GM18951 (cell line): ENCODE measurements around the gene LIMK2.
"Not testable (repeated sequence)": the region's sequence is repeated elsewhere in the genome, so short reads cannot be mapped to it uniquely, and the experiment has no call there.

Source experiments
- POLR2A ChIP-seq: IDR thresholded peaks from 4 replicates; pipeline ENCODE4 v1.6.1; 2011; ENCODE audit warnings: mild to moderate bottlenecking; ENCODE audit not compliant: insufficient read length, insufficient read depth; ENCODE audit errors: extremely low read depth
- in situ Hi-C: fragments of 300-500 bp; cut with MboI; formaldehyde crosslinking; loops from one replicate; pipeline ENCODE4 v1.12.0; 2022; ENCODE audit warnings: low sequenced_read_pairs, mixed read lengths, inconsistent platforms; ENCODE audit not compliant: unreplicated experiment

Gene LIMK2

GRCh38 chr22:31211862-31212730 is at the start of gene LIMK2:
TSS of gene LIMK2 (plus strand) at chr22:31212298. CDS start at chr22:31212409, 111 bp downstream.
- in situ Hi-C loops, result no loop called here
- peak; percentile 85 for TF ChIP-seq POLR2A

- in situ Hi-C loops, result no loop called here
- no peak for TF ChIP-seq POLR2A
These were observed 41.1 kb upstream of the LIMK2 start for GRCh38 chr22:31170971-31171370.

GRCh38 chr22:31171734-31172133 is 40.4 kb upstream of the LIMK2 start:
- in situ Hi-C loops, result not testable (repeated sequence)

DNA sequence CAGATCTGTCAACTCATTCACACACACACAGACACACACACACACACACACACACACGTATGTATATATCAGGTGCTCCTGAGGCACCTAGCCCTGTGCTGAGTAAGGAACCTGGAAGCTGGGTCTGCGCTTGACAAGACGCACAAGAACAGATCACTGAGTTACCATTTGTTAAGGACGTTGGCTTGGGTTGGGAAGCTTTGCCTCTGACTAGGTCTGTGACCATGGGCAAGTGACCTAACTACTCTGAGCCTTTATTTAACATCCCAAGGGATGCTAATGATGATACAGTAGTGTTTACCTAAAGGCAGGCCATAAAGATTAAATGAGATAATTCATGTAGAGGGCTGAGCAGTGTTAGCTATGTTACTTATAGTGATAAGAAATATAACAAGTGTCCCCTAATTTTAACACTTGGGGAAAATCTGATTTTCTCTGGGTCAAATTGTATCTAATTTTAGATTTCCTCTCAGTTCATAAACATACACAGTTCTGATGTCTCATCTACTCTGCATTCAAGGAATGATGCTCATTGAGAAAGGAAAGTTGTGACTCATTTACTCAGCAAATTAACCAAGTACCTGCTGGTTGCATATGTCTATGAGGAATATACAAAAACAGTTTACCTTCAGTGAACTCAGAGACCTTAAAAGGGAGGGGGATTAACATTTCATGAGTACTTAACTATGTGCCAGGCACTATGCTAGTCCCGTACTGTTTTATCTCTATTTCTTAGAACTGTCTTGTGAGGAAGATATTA is 38.5 kb upstream of the LIMK2 start:
- TF ChIP-seq POLR2A, result no peak
- in situ Hi-C loops, result no loop called here

GRCh38 chr22:31176923-31177322 is 35.2 kb upstream of the LIMK2 start:
- TF ChIP-seq POLR2A, result no peak
- in situ Hi-C loops, result no loop called here

DNA sequence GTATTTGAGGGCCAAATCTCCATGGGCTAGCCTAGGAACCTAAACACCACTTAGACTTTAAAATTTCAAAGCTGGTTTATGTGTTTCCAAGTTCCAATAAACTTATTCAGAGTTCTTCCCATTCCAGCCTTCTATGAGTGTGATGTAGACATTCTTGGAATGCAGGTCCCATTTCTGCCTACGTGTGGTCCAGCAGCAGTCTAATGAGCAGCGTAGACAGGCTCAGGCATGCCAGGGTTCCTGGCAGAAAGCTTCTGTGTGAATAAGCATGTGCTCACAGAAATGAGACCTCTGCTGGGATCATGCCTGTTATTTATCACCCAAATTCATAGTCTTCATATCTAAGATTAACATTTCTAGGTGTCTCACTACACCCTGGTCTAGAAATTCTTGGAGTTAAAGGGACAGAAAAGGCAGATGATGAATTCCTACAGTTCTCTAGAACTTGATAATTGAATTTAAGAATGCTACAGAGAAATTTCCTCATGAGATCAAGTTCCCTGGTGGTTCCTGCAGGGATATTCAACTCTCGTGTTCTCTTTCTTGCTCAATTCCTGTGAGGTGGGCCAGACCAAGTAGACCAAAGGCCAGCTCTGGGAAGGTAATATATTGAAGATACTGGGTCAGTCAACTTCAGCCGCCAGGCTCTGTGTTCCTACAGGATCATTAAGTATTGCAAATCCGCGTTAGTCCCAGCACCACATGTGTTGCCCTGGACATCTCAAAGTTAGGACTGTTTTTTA is 34.5 kb upstream of the LIMK2 start:
- in situ Hi-C loops, result no loop called here
- no peak for TF ChIP-seq POLR2A

DNA sequence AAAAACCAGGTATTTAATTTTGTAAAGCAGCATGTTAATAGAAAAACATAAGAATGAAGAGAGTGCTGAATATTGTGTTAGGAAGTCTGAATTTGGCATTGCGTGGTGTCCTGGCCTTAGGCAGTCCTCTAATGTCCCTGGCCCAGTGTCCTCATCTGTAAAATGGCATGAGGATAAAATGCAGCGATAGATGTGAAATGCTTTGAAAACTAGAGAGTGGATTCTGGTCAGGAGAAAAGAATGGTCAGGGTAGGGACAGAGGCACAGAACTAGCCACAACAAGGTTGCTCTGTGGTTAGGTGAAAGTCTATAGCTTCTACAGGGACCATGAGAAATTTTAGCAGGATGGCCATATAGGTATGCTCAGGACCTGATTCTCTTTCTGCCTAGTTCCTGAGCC is 33.2 kb upstream of the LIMK2 start:
- in situ Hi-C loops, result no loop called here
- no peak for TF ChIP-seq POLR2A

- TF ChIP-seq POLR2A, result no peak
- in situ Hi-C loops, result no loop called here
These were observed 32.8 kb upstream of the LIMK2 start for GRCh38 chr22:31179345-31179744.

- no peak for TF ChIP-seq POLR2A
- in situ Hi-C loops, result no loop called here
These were observed 28.1 kb upstream of the LIMK2 start for GRCh38 chr22:31184015-31184414.

GRCh38 chr22:31185056-31185455 is 27.0 kb upstream of the LIMK2 start:
- no peak for TF ChIP-seq POLR2A
- in situ Hi-C loops, result no loop called here

GRCh38 chr22:31187627-31188026 is 24.5 kb upstream of the LIMK2 start:
- in situ Hi-C loops, result no loop called here
- TF ChIP-seq POLR2A, result no peak

GRCh38 chr22:31192513-31192912 is 19.6 kb upstream of the LIMK2 start:
- in situ Hi-C loops, result no loop called here
- TF ChIP-seq POLR2A, result no peak

GRCh38 chr22:31193092-31193491 is 19.0 kb upstream of the LIMK2 start:
- TF ChIP-seq POLR2A, result no peak
- in situ Hi-C loops, result no loop called here

DNA sequence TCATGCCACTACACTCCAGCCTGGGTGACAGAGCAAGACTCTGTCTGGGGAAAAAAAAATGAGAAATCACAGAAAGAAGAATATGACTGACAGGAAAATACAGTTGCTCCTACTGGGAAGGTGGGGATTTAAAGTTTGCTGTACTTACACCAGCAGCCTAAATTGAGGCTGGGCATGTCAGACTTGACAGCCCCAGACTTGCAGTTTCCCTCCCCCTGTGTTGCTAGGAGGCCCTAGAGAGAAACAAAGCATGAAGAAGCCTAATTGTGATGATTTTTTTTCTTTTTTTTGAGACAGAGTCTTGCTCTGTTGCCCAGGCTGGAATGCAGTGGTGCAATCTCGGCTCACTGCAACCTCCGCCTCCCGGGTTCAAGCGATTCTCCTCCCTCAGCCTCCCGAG is 17.4 kb upstream of the LIMK2 start:
- in situ Hi-C loops, result not testable (repeated sequence)
